Kidney (tissue), 14 donors: ENCODE results near the gene ITPR1. TPM values are rescaled to one million over a fixed set of nuclear protein-coding genes. Genes with fewer than 3 reads are reported as not detected.

Experiments
- DNase-seq, 5 donors: peaks; one replicate each; pipeline ENCODE4 v3.0.0-alpha.2; 2013 to 2020
- FAIRE-seq: peaks from 2 replicates; lab custom pipeline; 2012; peaks lifted over from hg19 to GRCh38; lab: Jason Lieb, UNC
- H3K27ac ChIP-seq, 2 donors: one replicate each; pipeline ENCODE4 v1.7.0; 2013; ENCODE audit warnings: low read depth in 2 of 2, low read length in 2 of 2, inconsistent platforms in 1 of 2
- H3K27me3 ChIP-seq: one replicate; pipeline ENCODE4 v1.7.1; 2013; ENCODE audit warnings: low read length, inconsistent platforms; ENCODE audit not compliant: control insufficient read depth, insufficient read depth
- H3K36me3 ChIP-seq, 3 donors: one replicate each; pipeline versions ENCODE4 v1.7.0 to v1.7.1; 2013; ENCODE audit warnings: low read length in 3 of 3, control low read depth in 1 of 3, inconsistent platforms in 1 of 3; ENCODE audit not compliant: insufficient read depth in 3 of 3, control insufficient read depth in 2 of 3
- H3K4me1 ChIP-seq, 3 donors: one replicate each; pipeline versions ENCODE4 v1.7.0 to v1.7.1; 2013; ENCODE audit warnings: low read length in 3 of 3, inconsistent platforms in 1 of 3, low read depth in 1 of 3; ENCODE audit not compliant: control insufficient read depth in 2 of 3, insufficient read depth in 2 of 3
- H3K4me3 ChIP-seq, 3 donors: one replicate each; pipeline versions ENCODE4 v1.7.0 to v1.8.1; 2013; ENCODE audit warnings: low read length in 3 of 3, control low read depth in 1 of 3, inconsistent platforms in 1 of 3
- H3K9ac ChIP-seq, 3 donors: one replicate each; pipeline versions ENCODE4 v1.7.0 to v1.7.1; 2013; ENCODE audit warnings: low read length in 3 of 3, control low read depth in 1 of 3, inconsistent platforms in 1 of 3
- H3K9me3 ChIP-seq, 3 donors: one replicate each; pipeline versions ENCODE4 v1.7.0 to v1.7.1; 2013; ENCODE audit warnings: low read length in 3 of 3, control low read depth in 1 of 3, inconsistent platforms in 1 of 3; ENCODE audit not compliant: control insufficient read depth in 2 of 3, insufficient read depth in 1 of 3
- CTCF ChIP-seq: IDR thresholded peaks from 3 replicates; pipeline ENCODE4 v1.5.1; 2012; ENCODE audit warnings: mild to moderate bottlenecking, moderate library complexity, borderline replicate concordance; ENCODE audit not compliant: insufficient read depth; ENCODE audit errors: extremely low read depth
- intact Hi-C: fragments of 100-400 bp; cut with DNase I; formaldehyde crosslinking; loops from one replicate; pipeline ENCODE4 v1.11.1; 2022
- polyA plus RNA-seq: library from polyadenylated mRNA; stranded (reverse); fragments of 350-450 nt; fragmentation: Illumina TruSeq; extraction: RNeasy Lipid Tissue Mini Kit (QIAGEN cat#74804); gene quantifications from one replicate; pipeline ENCODE4 v1.2.3, GENCODE V29; 2014; ENCODE audit warnings: low read depth, low replicate concordance; ENCODE audit not compliant: insufficient read depth
- total RNA-seq: library from RNA; stranded (reverse); fragmentation: NEBNext Ultra II Directional; extraction: Animal tissue kit (Norgen Biotek cat#: 25700); gene quantifications from one replicate; pipeline ENCODE4 v1.2.1, GENCODE V29; 2021
- donor health status: control.
- donor health status: control.
- donor health status: control.
- donor health status: control.
- donor health status: control.
- donor health status: DM: yes; HTN: yes; CAD: no.
- donor health status: Normal renal cell carcinoma (clear cell type).

The ITPR1 gene
- total and polyA plus RNA-seq, 2 donors from 2014 or later, result 30.2 to 81.2 TPM

- FAIRE-seq (no peak), DNase-seq (no peak)
- H3K27me3 ChIP-seq, result no peaks in the 10 kb centered on the region
- H3K9ac ChIP-seq, result no peak overlapping the region
- H3K9me3 ChIP-seq, result no peaks in the 10 kb centered on the region
- no peak for TF ChIP-seq CTCF
- peaks cover 11 to 13% (median 12%) of the 10 kb centered on the region in 3 donors for H3K4me1 ChIP-seq
- intact Hi-C loops, result no loop called here
- no peaks in the 10 kb centered on the region for H3K36me3 ChIP-seq
- H3K4me3 ChIP-seq, result no peak overlapping the region
- no peak overlapping the region for H3K27ac ChIP-seq
Measured at GRCh38 chr3:4586381-4586780, 93.2 kb downstream of the ITPR1 start.

- peaks cover 10 to 12% (median 12%) of the 10 kb centered on the region in 3 donors for H3K4me1 ChIP-seq
Measured at GRCh38 chr3:4587061-4587837, 94.1 kb downstream of the ITPR1 start.

GRCh38 chr3:4587838-4588105, 94.6 kb downstream of the ITPR1 start:
- no peak for TF ChIP-seq CTCF
- Histone ChIP-seq H3K36me3 (no peaks in the 10 kb centered on the region), H3K27ac (no peak overlapping the region), H3K27me3 (no peaks in the 10 kb centered on the region), H3K4me1 (peaks cover 7 to 12% (median 7%) of the 10 kb centered on the region in 3 donors), H3K4me3 (no peak overlapping the region), H3K9ac (no peak overlapping the region), H3K9me3 (no peaks in the 10 kb centered on the region)
- no peak for DNase-seq
- FAIRE-seq, result no peak
- intact Hi-C loops, result no loop called here

More at GRCh38 chr3:4587061-4587837, 94.1 kb downstream of the ITPR1 start:
- intact Hi-C loops, result no loop called here
- FAIRE-seq, result no peak
- Histone ChIP-seq H3K4me3 (no peak overlapping the region), H3K36me3 (no peaks in the 10 kb centered on the region), H3K9ac (no peak overlapping the region), H3K27me3 (no peaks in the 10 kb centered on the region), H3K27ac (no peak overlapping the region), H3K9me3 (no peaks in the 10 kb centered on the region)
- TF ChIP-seq CTCF, result no peak
- DNase-seq, result no peak
